HG03378 (cell line): ENCODE results near the gene CCDC167.

Experiments
- ATAC-seq: cut with Tn5 transposase; IDR thresholded peaks from one replicate; pipeline ENCODE4 v1.9.1; 2021; ENCODE audit warnings: mild to moderate bottlenecking, moderate library complexity; ENCODE audit not compliant: unreplicated experiment

CCDC167 gene

GRCh38 chr6:37491171-37491829 lies 8.4 kb downstream of the CCDC167 start:
- no peak for ATAC-seq

GRCh38 chr6:37490536-37491170 lies 9.0 kb downstream of the CCDC167 start:
- ATAC-seq = no peak

- ATAC-seq = no peak
These were observed 9.9 kb downstream of the CCDC167 start for GRCh38 chr6:37489697-37490336.

GRCh38 chr6:37488476-37488875 lies 11.2 kb downstream of the CCDC167 start:
- ATAC-seq = no peak

GRCh38 chr6:37487591-37488380 lies 11.9 kb downstream of the CCDC167 start:
- ATAC-seq = no peak

GRCh38 chr6:37486121-37486839 lies 13.4 kb downstream of the CCDC167 start:
- no peak for ATAC-seq

- ATAC-seq = no peak
These were observed 14.4 kb downstream of the CCDC167 start for GRCh38 chr6:37485291-37485702.

- ATAC-seq = no peak
These were observed 14.9 kb downstream of the CCDC167 start for GRCh38 chr6:37484786-37485170.

- no peak for ATAC-seq
These were observed 15.5 kb downstream of the CCDC167 start for GRCh38 chr6:37483917-37484785.

GRCh38 chr6:37483252-37483901 lies 16.3 kb downstream of the CCDC167 start:
- ATAC-seq = no peak

- no peak for ATAC-seq
These were observed 17.0 kb downstream of the CCDC167 start for GRCh38 chr6:37482606-37483251.

- ATAC-seq = no peak
These were observed 17.7 kb downstream of the CCDC167 start for GRCh38 chr6:37481711-37482605.

- ATAC-seq = no peak
These were observed 18.6 kb downstream of the CCDC167 start for GRCh38 chr6:37480951-37481534.

GRCh38 chr6:37480118-37480736 lies 19.5 kb downstream of the CCDC167 start:
- ATAC-seq = no peak

- no peak for ATAC-seq
These were observed 20.3 kb downstream of the CCDC167 start for GRCh38 chr6:37479266-37479854.

- ATAC-seq = no peak
These were observed 20.9 kb downstream of the CCDC167 start for GRCh38 chr6:37478827-37479226.
